HL-60 (cell line): ENCODE measurements around the gene KCNC1.

Experiments
- DNase-seq, 2 experiments: peaks; one replicate each; pipeline ENCODE4 v3.0.0-alpha.2; 2010 to 2020; ENCODE audit warnings: low read depth in 1 of 2, low spot score in 1 of 2
- H3K27ac ChIP-seq: fragments of 250-450 bp; sonication (Bioruptor Pico); replicated peaks from 2 replicates; pipeline ENCODE4 v1.5.1; 2020; ENCODE audit warnings: mild to moderate bottlenecking, moderate library complexity
- H3K27me3 ChIP-seq: fragments of 250-450 bp; sonication (Bioruptor Pico); 2 replicates; pipeline ENCODE4 v1.5.1; 2021; ENCODE audit warnings: mild to moderate bottlenecking, moderate library complexity; ENCODE audit not compliant: insufficient read depth, poor library complexity, severe bottlenecking
- H3K4me3 ChIP-seq: replicated peaks from 2 replicates; pipeline ENCODE4 v1.5.1; 2011; ENCODE audit warnings: mild to moderate bottlenecking, control low read depth, low read length; ENCODE audit not compliant: insufficient read depth
- GABPA ChIP-seq: IDR thresholded peaks from 2 replicates; pipeline ENCODE4 v1.6.1; 2012; ENCODE audit warnings: low read depth
- POLR2AphosphoS5 ChIP-seq: IDR thresholded peaks from 2 replicates; pipeline ENCODE4 v1.6.1; 2012; ENCODE audit warnings: low read depth
- SPI1 ChIP-seq: IDR thresholded peaks from 2 replicates; pipeline ENCODE4 v1.6.1; 2012; ENCODE audit warnings: low read depth, mild to moderate bottlenecking, borderline replicate concordance
- TF ChIP-seq, protein P1 (sequence below): IDR thresholded peaks from 2 replicates; pipeline ENCODE4 v1.6.1; 2012; ENCODE audit warnings: low read depth; ENCODE audit not compliant: insufficient replicate concordance
- TF ChIP-seq, protein P2 (sequence below): IDR thresholded peaks from one replicate; pipeline ENCODE4 v1.5.1; 2011; ENCODE audit warnings: low read length, control low read depth, inconsistent platforms; ENCODE audit not compliant: insufficient read depth

The KCNC1 gene

DNA sequence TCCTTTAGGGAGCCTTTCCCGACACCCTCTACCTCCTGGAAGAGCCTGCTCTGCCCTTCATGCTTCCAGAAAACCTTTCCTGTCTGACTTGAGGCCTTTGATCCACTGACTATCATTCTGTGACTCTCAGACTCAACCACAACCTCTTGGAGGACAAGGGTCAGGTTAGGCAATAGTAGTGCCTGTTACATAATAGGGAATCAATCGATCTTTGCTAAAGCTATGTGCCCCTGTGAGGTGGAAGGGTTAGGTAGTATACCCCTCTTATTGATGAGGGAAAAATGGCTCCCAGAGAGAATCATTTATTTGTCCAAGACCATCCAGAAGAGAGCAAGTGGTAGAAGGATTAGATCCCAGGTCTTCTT, 16.2 kb downstream of the KCNC1 start:
- Histone ChIP-seq H3K4me3 (no peak overlapping the region), H3K27me3 (no peaks in the 10 kb centered on the region), H3K27ac (no peak overlapping the region)
- TF ChIP-seq POLR2AphosphoS5 (no peak), SPI1 (no peak), GABPA (no peak)
- TF ChIP-seq, protein P1, sequence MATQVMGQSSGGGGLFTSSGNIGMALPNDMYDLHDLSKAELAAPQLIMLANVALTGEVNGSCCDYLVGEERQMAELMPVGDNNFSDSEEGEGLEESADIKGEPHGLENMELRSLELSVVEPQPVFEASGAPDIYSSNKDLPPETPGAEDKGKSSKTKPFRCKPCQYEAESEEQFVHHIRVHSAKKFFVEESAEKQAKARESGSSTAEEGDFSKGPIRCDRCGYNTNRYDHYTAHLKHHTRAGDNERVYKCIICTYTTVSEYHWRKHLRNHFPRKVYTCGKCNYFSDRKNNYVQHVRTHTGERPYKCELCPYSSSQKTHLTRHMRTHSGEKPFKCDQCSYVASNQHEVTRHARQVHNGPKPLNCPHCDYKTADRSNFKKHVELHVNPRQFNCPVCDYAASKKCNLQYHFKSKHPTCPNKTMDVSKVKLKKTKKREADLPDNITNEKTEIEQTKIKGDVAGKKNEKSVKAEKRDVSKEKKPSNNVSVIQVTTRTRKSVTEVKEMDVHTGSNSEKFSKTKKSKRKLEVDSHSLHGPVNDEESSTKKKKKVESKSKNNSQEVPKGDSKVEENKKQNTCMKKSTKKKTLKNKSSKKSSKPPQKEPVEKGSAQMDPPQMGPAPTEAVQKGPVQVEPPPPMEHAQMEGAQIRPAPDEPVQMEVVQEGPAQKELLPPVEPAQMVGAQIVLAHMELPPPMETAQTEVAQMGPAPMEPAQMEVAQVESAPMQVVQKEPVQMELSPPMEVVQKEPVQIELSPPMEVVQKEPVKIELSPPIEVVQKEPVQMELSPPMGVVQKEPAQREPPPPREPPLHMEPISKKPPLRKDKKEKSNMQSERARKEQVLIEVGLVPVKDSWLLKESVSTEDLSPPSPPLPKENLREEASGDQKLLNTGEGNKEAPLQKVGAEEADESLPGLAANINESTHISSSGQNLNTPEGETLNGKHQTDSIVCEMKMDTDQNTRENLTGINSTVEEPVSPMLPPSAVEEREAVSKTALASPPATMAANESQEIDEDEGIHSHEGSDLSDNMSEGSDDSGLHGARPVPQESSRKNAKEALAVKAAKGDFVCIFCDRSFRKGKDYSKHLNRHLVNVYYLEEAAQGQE: no peak
- TF ChIP-seq, protein P2, sequence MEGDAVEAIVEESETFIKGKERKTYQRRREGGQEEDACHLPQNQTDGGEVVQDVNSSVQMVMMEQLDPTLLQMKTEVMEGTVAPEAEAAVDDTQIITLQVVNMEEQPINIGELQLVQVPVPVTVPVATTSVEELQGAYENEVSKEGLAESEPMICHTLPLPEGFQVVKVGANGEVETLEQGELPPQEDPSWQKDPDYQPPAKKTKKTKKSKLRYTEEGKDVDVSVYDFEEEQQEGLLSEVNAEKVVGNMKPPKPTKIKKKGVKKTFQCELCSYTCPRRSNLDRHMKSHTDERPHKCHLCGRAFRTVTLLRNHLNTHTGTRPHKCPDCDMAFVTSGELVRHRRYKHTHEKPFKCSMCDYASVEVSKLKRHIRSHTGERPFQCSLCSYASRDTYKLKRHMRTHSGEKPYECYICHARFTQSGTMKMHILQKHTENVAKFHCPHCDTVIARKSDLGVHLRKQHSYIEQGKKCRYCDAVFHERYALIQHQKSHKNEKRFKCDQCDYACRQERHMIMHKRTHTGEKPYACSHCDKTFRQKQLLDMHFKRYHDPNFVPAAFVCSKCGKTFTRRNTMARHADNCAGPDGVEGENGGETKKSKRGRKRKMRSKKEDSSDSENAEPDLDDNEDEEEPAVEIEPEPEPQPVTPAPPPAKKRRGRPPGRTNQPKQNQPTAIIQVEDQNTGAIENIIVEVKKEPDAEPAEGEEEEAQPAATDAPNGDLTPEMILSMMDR: no peak
- DNase-seq: no peak

DNA sequence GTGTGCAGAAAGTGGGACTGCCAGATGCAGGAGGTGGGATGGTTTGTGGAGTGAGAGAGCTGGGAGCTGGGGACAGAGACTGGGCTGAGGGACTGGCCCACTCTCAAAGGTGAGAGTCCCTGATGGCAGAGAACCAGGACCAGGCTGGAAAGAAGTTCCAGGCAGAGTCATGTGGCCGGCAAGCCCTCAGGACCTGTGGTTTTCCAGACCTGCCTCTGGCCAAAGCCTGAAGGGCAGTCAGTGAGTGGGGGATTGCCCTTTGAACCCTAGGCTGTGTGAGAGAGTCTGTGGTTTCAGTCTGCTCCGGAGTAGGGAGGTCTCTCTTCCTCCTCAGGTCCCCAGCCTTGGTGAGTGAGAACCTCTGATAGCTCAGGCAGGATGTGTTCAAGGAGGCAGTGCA, 17.0 kb downstream of the KCNC1 start:
- TF ChIP-seq, protein P2: no peak
- no peak for TF ChIP-seq GABPA
- TF ChIP-seq, protein P1: no peak
- no peak for TF ChIP-seq SPI1
- TF ChIP-seq POLR2AphosphoS5: no peak
- Histone ChIP-seq H3K27me3 (no peaks in the 10 kb centered on the region), H3K4me3 (no peak overlapping the region), H3K27ac (no peak overlapping the region)
- no peak for DNase-seq

DNA sequence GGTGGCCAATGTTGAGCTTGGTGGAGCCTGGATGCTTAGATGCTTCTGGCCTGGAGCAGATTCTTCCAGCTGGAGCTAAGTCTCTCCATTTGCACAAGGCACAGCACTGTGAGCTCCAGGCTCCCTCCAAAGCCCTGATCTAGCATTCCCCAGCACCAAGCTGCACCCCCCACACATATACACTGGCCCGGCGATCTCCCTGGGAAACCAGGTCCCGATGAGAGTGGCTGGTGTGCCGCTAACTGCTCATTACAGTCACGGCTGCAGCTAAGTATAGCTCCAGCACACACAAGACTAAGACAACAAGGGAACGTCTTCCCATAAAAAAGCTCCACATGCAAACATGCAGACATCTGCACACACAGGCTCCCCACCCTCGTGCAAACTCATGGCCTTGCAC, 17.6 kb downstream of the KCNC1 start:
- no peak for DNase-seq
- TF ChIP-seq SPI1 (no peak), POLR2AphosphoS5 (no peak), GABPA (no peak)
- TF ChIP-seq, protein P2: no peak
- TF ChIP-seq, protein P1: no peak
- Histone ChIP-seq H3K4me3 (no peak overlapping the region), H3K27me3 (no peaks in the 10 kb centered on the region), H3K27ac (no peak overlapping the region)
